H1 (cell line): ENCODE results near the gene POP5. TPM values are rescaled to one million over a fixed set of nuclear protein-coding genes. Genes with fewer than 3 reads are reported as not detected.

Experiments
- KDM4A ChIP-seq: IDR thresholded peaks from one replicate; pipeline ENCODE4 v1.7.1; 2012; ENCODE audit warnings: low read depth, mild to moderate bottlenecking, moderate library complexity, low read length, inconsistent platforms; ENCODE audit not compliant: severe bottlenecking
- SRF ChIP-seq: IDR thresholded peaks from 2 replicates; pipeline ENCODE4 v1.6.1; 2011; ENCODE audit warnings: mild to moderate bottlenecking, low read depth, low read length, moderate library complexity
- polyA plus RNA-seq, 7 experiments: library from polyadenylated mRNA; depleted of rRNA in 3 of 7; stranded (reverse) in 5 of 7; unstranded in 2 of 7; fragments of >200 nt in 5 of 7; fragments of 200-250 nt in 2 of 7; gene quantifications; 1 replicate in 5 of 7; 2 replicates in 1 of 7; 4 replicates in 1 of 7; pipeline versions ENCODE4 v1.2.1 to v1.2.3, GENCODE V29; 2011 to 2013; ENCODE audit warnings: missing spikeins in 2 of 7, mixed read lengths in 2 of 7
- total RNA-seq: library from RNA; stranded (reverse); fragmentation: NEBNext Ultra II Directional; extraction: Animal tissue kit (Norgen Biotek cat#: 25700); gene quantifications from 2 replicates; pipeline ENCODE4 v1.2.1, GENCODE V29; 2021

Gene POP5
- total and polyA plus RNA-seq, 2 of the 8 experiments (the other 6 are each of a cell fraction or from before 2014, with no cell fraction given) = 59.7 to 124 TPM

DNA sequence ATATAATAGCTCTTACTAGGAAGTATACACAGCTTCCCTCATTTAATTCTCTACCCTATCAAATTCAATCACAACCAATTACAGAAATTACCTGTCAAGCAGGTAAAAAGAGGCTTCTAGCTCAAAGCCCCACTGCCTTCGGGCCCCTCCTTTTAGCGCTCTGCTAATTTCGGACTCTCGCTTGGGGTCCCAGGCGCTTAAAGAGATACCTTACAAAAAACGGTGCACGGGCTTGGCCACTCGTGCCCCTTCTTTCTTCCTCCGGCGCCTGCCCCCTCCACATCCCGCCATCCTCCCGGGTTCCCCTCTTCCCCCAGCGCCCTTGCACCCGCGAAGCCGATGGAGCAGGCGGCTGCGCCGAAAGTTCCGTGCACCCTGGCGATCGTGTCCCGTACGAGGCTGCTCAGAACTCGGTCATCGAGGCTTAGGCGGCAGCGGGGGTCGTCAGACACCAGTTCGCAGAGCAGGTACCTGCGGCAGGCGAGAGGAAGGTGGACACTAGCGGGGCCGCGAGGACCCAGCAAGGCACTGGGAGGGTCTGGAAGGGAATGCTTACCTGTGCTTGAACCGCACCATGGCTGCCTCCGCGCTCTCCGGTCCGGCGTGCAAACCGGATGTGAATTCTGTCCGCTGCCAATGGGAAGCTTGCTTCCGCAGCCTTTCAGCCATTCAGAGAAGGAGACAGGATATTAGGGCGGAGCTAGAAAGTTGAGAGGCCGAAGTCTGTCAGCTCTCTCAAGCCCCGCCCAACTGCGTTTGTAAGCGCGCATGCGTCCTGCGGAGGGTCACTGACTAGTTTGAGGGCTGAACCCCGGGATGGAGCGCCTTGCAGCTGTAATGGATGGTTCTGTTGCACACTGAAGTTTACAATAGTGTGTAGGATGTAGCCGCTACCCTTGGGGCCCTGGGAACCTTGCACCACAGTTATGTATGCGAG lies at the start of gene POP5 (continued):
- TF ChIP-seq SRF = no peak
- TF ChIP-seq KDM4A = peak; percentile 88
- TF ChIP-seq, all 59 proteins: peak for 17
